ENCODE measurements around the gene TRIP6. TPM values are rescaled to one million over a fixed set of nuclear protein-coding genes. Genes with fewer than 3 reads are reported as not detected.
A peak's percentile ranks its signal among the peaks of the same experiment; 100 is the strongest.

TRIP6 gene
- total RNA-seq, 4 donors from 2014 or later, result 71.8 to 88.7 (median 81.0) TPM

GRCh38 chr7:100895956-100896731 is 29.0 kb downstream of the TRIP6 start:
- no peak overlapping the region for H3K4me3 ChIP-seq (ENCODE audit: low read depth, poor library complexity, severe bottlenecking)
- intact Hi-C loops (cut with DNase I; ENCODE audit: low total_unique reads), result loop anchor here (5.0 kb wide), 1 partner anchor 161 kb away; no protein-coding TSS in a partner anchor
- peak in 1 of 2 donors; percentile 89 for DNase-seq (ENCODE audit: low spot score in 2 of 2)
- WGBS, 2 donors, result 4% methylated on average over 31 to 35 of the region's 54 CpGs
- TF ChIP-seq CTCF (IDR thresholded peaks at IDR 0.05) (no peak), POLR2A (IDR thresholded peaks at IDR 0.05) (no peak)

GRCh38 chr7:100896732-100897608 is 29.8 kb downstream of the TRIP6 start:
- DNase-seq (ENCODE audit: low spot score in 2 of 2), result peak in 1 of 2 donors; percentile 92
- intact Hi-C loops (cut with DNase I; ENCODE audit: low total_unique reads), result loop anchor here (5.0 kb wide), 1 partner anchor 160 kb away; no protein-coding TSS in a partner anchor
- 1 to 2% methylated on average over 33 to 47 of the region's 95 CpGs for WGBS, 2 donors
- TF ChIP-seq CTCF (IDR thresholded peaks at IDR 0.05) (no peak), POLR2A (IDR thresholded peaks at IDR 0.05) (no peak)
- H3K4me3 ChIP-seq (ENCODE audit: low read depth, poor library complexity, severe bottlenecking), result no peak overlapping the region

- intact Hi-C loops (cut with DNase I; ENCODE audit: low total_unique reads), result loop anchor here (5.0 kb wide), 1 partner anchor 159 kb away; no protein-coding TSS in a partner anchor
- DNase-seq (ENCODE audit: low spot score in 2 of 2), result no peak
- H3K4me3 ChIP-seq (ENCODE audit: low read depth, poor library complexity, severe bottlenecking), result no peak overlapping the region
- 59 to 65% methylated on average over 13 of the region's 13 CpGs for WGBS, 2 donors
- TF ChIP-seq CTCF (IDR thresholded peaks at IDR 0.05) (no peak), POLR2A (IDR thresholded peaks at IDR 0.05) (no peak)
These were observed 30.7 kb downstream of the TRIP6 start for GRCh38 chr7:100897772-100898454.

GRCh38 chr7:100899432-100899831 is 32.2 kb downstream of the TRIP6 start:
- no peak overlapping the region for H3K4me3 ChIP-seq (ENCODE audit: low read depth, poor library complexity, severe bottlenecking)
- WGBS, 2 donors, result 93 to 95% methylated on average over 5 of the region's 5 CpGs
- intact Hi-C loops (cut with DNase I; ENCODE audit: low total_unique reads), result loop anchor here (5.0 kb wide), 1 partner anchor 158 kb away; no protein-coding TSS in a partner anchor
- no peak for TF ChIP-seq POLR2A (IDR thresholded peaks at IDR 0.05)
- TF ChIP-seq CTCF (IDR thresholded peaks at IDR 0.05), result no peak
- no peak for DNase-seq (ENCODE audit: low spot score in 2 of 2)

GRCh38 chr7:100900978-100901377 is 33.8 kb downstream of the TRIP6 start:
- 83 to 86% methylated on average over 2 of the region's 2 CpGs for WGBS, 2 donors
- intact Hi-C loops (cut with DNase I; ENCODE audit: low total_unique reads), result loop anchor here (5.0 kb wide), 1 partner anchor 166 kb away; no protein-coding TSS in a partner anchor
- TF ChIP-seq CTCF (IDR thresholded peaks at IDR 0.05) (no peak), POLR2A (IDR thresholded peaks at IDR 0.05) (no peak)
- no peak for DNase-seq (ENCODE audit: low spot score in 2 of 2)
- H3K4me3 ChIP-seq (ENCODE audit: low read depth, poor library complexity, severe bottlenecking), result no peak overlapping the region
